IPS-11a (cell line): Measurements from ENCODE around the gene EXOSC5.
"Not testable (repeated sequence)": the region's sequence is repeated elsewhere in the genome, so short reads cannot be mapped to it uniquely, and the experiment has no call there.

Experiments used
- H3K4me3 ChIP-seq: one replicate; pipeline ENCODE4 v1.5.1; 2013; ENCODE audit warnings: low read depth, low read length, control low read depth

The EXOSC5 gene

GRCh38 chr19:41408846-41409245 lies 11.7 kb upstream of the EXOSC5 start:
- H3K4me3 ChIP-seq, result not testable (repeated sequence)

DNA sequence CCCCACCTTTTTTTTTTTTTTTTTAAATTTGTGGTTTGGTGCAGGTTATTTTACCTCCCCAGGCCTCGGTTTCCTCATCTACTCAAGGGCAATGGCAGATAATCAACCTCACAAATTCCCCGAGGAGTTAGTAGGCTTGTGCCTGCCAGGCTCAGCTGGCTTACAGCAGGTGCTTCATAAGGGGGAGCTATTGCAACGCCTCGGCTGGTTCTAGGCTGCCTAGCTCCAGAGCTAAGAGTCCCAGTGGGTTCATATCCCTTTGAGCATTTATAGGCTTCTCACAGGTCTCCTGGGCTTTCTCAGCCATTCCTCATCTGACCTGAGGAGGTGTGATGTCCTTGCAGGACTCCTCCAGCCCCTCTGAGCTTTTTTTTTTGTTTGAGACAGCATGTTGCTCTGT lies 11.1 kb upstream of the EXOSC5 start:
- no peak overlapping the region for H3K4me3 ChIP-seq

DNA sequence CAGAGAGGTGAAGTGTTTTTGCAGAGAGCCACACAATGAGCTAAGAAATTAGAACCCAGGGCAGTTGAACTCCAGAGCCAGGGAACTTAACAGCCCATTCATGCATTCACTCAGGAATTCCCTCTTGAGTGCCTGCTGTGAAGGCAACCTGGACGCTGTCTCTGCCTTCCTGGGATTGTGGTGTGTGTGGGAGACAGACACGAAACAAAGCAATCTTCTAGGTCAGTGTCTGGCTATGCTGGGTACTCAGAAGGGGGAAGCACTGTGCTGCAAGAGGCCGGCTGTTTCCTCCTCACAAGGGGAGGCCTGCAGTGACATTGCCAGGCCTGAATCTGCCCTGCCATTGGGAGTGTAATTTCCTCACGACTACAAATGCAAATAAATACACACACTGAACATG lies 10.1 kb upstream of the EXOSC5 start:
- H3K4me3 ChIP-seq, result no peak overlapping the region

GRCh38 chr19:41405776-41406175 lies 8.6 kb upstream of the EXOSC5 start:
- no peak overlapping the region for H3K4me3 ChIP-seq

- H3K4me3 ChIP-seq, result no peak overlapping the region
Measured at GRCh38 chr19:41403181-41403970, 6.2 kb upstream of the EXOSC5 start.

DNA sequence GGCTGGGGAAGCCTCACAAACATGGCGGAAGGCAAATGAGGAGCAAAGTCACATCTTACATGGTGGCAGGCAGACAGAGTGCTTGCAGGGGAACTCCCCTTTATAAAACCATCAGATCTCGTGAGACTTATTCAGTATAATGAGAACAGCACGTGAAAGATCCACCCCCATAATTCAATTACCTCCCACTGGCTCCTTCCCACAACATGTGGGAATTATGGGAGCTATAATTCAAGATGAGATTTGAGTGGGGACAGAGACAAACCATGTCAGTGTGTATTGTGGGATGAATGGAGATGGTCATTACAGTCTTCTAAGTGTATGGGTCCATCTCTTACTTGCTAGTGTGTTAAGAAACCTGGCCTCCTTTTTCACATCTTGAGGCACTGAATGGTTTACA lies 4.9 kb upstream of the EXOSC5 start:
- no peak overlapping the region for H3K4me3 ChIP-seq

GRCh38 chr19:41401483-41401882 lies 4.3 kb upstream of the EXOSC5 start:
- no peak overlapping the region for H3K4me3 ChIP-seq

GRCh38 chr19:41399525-41399924 lies 2.4 kb upstream of the EXOSC5 start:
- no peak overlapping the region for H3K4me3 ChIP-seq

DNA sequence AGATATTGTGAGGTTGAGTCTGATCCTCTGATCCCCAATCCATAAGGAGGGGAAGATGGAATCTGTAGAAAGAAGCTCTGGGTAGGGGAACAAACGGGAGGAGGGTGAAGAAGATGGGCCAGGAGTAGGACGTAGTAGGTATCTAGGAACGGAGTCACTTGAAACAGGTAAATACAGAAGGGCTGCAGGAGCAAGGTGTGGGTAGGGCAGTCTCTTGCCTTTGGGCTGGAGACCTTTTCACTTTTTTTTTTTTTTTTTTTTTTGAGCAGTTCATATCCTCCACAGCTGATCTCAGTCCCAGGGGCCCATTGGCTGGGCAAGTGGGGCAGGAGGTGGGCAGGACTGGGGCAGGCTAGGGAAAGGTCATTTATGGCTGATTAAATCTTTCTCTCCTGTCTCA lies 1.9 kb upstream of the EXOSC5 start:
- no peak overlapping the region for H3K4me3 ChIP-seq

DNA sequence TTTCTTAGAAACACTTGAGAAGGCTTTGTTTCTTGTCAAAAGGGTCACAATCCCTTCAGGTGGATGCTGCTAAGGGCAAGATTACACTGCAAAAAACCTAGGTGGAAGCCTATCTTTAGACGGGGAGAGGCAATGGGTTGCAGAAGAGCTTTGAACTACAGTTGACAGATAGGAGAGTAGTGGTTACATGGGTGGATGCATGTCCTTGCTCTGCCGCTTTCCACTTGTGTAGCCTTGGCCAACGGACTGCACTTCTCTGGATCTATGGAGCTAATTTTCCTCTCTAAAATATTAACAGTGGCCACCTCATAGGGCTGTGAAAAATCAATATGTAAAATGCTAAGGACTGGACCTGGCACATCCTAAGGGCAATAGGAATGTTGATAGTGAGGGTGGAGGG lies 1.4 kb upstream of the EXOSC5 start:
- H3K4me3 ChIP-seq, result peak overlapping the region; percentile 87

GRCh38 chr19:41398050-41398418 lies 875 bp upstream of the EXOSC5 start:
- H3K4me3 ChIP-seq, result peak overlapping the region; percentile 87

GRCh38 chr19:41395355-41395754 lies 1.8 kb downstream of the EXOSC5 start:
- H3K4me3 ChIP-seq, result no peak overlapping the region

GRCh38 chr19:41392775-41393174 lies 4.4 kb downstream of the EXOSC5 start:
- no peak overlapping the region for H3K4me3 ChIP-seq

DNA sequence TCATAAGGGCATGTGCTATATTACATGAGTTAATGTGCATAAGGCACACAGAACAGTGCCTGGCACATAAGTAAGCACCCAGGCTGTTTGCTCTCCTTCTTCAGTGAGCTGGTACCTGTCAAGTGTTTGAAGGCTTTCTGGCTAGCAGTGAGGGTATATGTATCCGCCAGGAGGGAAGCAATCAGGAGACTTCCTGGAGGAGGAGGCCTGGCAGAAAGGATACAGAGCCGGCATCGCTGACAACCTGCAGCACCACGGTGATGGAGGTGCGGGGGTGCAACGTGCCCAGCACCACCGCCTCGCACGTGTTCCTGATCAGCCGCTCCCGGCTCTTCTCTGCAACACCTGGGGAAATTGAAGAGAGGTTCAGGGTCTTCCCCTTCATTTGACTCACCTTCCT lies 5.5 kb downstream of the EXOSC5 start:
- H3K4me3 ChIP-seq, result no peak overlapping the region

DNA sequence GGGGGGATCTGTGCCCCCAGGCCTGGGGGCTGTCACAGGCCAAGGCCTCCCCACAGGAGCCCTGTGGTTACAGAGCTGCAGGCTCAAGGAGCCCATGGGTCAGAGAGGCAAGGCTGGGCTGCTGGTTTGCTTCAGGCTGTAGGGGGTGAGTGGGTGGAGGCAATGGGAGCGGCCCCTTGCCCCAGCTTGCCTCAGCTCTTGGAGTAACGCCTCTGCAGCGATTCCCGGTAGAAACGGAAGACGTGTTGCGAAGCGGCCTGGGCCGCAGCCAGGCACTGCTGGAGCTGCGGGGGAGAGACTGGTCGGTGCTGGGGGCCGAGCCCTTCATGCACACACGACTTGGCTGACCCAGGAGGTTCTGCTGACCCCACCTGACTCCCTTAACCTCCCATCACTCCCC lies 10.7 kb downstream of the EXOSC5 start:
- H3K4me3 ChIP-seq, result no peak overlapping the region

- no peak overlapping the region for H3K4me3 ChIP-seq
Measured at GRCh38 chr19:41384351-41384750, 12.8 kb downstream of the EXOSC5 start.

DNA sequence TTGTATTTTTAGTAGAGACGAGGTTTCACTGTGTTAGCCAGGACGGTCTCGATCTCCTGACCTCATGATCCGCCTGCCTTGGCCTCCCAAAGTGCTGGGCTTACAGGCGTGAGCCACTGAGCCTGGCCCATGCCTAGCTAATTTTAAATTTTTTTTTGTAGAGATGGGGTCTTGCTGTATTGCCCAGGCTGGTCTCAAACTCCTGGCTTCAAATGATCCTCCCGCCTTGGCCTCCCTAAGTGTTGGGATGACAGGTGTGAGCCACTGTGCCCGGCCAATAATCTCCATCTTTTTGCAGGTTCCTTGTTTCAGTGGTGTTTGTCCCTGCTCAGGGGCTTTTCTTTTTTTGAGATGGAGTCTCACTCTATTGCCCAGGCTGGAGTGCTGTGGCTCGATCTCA lies 15.6 kb downstream of the EXOSC5 start:
- not testable (repeated sequence) for H3K4me3 ChIP-seq

DNA sequence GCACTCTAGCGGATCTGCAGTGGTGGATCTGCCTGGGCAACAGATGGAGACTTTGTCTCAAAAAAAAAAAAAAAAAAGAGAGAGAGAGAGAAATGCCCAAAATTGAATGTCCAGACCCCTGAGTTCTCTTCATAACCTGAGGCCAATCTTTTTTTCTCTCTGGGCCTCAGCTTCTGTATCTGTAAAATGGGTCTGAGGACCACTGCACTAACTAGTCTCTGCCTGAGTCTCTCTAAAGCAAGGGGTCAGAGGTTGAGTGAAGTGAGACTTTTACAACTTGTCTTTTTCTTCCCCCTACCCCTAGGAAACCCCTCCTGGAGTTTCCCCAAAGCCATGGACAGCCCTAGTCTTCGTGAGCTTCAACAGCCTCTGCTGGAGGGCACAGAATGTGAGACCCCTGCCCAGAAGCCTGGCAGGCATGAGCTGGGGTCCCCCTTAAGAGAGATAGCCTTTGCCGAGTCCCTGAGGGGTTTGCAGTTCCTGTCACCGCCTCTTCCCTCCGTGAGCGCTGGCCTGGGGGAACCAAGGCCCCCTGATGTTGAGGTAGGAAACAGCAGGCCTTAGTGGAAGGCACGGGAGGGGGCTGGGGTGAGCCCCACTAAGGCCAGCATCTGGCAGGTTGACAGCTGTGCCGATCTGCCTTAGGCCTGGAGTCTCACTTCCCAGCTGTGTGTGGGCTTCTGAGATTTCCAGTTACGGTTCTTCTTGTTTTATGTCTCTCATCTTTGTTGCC lies 19.0 kb downstream of the EXOSC5 start:
- no peak overlapping the region for H3K4me3 ChIP-seq

DNA sequence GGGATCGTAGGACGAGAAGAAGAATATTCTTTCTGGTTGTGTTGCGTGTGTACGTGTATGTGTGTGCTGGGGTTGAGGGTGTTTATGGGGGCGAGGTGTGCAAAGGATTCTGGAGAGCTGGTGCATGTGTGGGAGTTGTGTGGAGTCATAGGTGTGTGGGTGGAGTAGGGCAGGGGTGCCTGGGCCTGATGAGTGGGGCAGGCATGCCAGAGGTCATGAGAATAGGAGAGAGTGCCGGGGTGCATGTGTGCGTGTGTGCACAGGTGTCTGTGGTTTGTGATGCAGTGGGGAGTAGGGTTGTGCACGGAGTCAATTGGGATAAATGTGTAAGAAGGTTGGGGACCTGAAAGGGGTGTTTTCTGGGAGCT lies 20.2 kb downstream of the EXOSC5 start:
- H3K4me3 ChIP-seq, result peak overlapping the region; percentile 35

DNA sequence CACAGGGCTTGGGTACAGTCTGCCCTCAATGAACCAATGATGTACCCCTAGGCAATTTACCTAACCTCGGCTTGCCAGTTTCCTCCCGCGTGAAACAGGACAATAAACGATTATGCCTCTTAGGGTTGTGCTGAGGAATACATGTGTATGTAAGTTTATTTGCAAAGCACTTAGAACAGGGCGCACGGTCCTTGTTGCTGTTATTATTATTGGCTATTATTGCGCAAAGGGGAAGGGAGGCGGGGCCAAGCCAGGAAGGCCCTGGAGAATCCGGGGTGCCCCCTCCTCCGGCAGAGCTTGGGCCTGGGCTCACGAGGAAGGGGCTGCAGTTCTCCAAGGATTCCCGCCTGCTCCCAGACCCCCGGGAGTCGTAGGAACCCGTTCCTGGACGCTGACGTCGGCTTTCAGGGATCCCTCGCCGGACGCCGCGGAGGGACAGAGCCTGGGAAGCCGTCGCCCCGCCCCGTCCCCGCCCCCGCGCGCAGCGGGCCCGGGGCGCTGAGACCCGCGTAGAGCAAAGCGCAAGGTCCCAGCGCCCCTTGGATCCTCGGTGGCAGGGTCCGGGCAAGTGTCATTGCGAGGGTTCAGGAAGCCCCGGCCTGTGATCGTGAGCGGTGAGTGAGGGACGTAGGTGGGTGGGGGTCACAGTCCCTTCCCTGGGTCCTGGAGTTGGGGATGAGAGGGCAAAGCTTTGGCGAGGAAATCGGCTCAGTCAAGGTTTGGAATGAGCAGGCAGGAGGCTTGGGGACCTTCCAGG lies 20.7 kb downstream of the EXOSC5 start, which contains the start of gene TMEM91:
Gene TMEM91 (plus strand): TSS at position 293 of the 757 bp plus-strand sequence. CDS start 1,777 bp downstream, outside the sequence.
- H3K4me3 ChIP-seq, result peak within 1 kb of the TSS; percentile 35

- H3K4me3 ChIP-seq, result no peak overlapping the region
Measured at GRCh38 chr19:41373993-41374392, 23.2 kb downstream of the EXOSC5 start.

DNA sequence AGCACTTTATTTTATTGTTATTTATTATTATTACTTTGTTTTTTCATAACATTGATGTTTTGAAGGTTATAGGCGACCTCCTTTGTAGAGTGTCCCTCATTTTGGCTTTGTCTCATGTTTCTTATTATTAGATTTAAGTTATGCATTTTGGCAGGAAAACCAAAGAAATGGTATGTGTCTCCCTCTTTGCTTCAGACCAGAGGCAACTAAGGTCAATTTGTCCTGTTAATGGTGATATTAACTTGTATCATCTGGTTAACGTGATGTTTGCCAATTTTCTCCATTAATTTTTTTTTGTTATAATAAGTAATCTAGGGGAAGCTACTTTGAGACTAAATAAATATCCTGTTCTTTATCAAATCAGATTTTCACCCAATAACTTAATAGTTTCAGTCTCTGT lies 24.7 kb downstream of the EXOSC5 start:
- no peak overlapping the region for H3K4me3 ChIP-seq
